Hepatocyte (in vitro differentiated cells): ENCODE data around the gene STK11. TPM values are rescaled to one million over a fixed set of nuclear protein-coding genes. Genes with fewer than 3 reads are reported as not detected.

Experiments used
- DNase-seq: peaks from one replicate; pipeline ENCODE4 v3.0.0-alpha.2; 2016; ENCODE audit warnings: low spot score
- H2AFZ ChIP-seq: fragments of 200-600 bp; sonication (generic); 2 replicates; pipeline ENCODE4 v1.6.0; 2016; ENCODE audit warnings: antibody characterized with exemption, mild to moderate bottlenecking
- H3K27ac ChIP-seq: fragments of 200-600 bp; sonication (generic); 2 replicates; pipeline ENCODE4 v1.5.1; 2016; ENCODE audit warnings: mild to moderate bottlenecking
- H3K27me3 ChIP-seq: fragments of 200-600 bp; sonication (generic); 2 replicates; pipeline ENCODE4 v1.6.1; 2016
- H3K36me3 ChIP-seq: fragments of 200-600 bp; sonication (generic); replicated peaks from 2 replicates; pipeline ENCODE4 v1.5.1; 2016; ENCODE audit warnings: low read depth; ENCODE audit not compliant: insufficient read depth
- H3K4me1 ChIP-seq: fragments of 200-600 bp; sonication (generic); 2 replicates; pipeline ENCODE4 v1.5.1; 2016; ENCODE audit warnings: mild to moderate bottlenecking, moderate library complexity; ENCODE audit not compliant: insufficient read depth
- H3K4me2 ChIP-seq: fragments of 200-600 bp; sonication (generic); 2 replicates; pipeline ENCODE4 v1.6.0; 2016
- H3K4me3 ChIP-seq: fragments of 200-600 bp; sonication (generic); 2 replicates; pipeline ENCODE4 v1.5.1; 2016; ENCODE audit warnings: mild to moderate bottlenecking
- H3K79me2 ChIP-seq: fragments of 200-600 bp; sonication (generic); 2 replicates; pipeline ENCODE4 v1.6.0; 2017; ENCODE audit warnings: mild to moderate bottlenecking
- H3K9me2 ChIP-seq: fragments of 200-600 bp; sonication (generic); replicated peaks from 2 replicates; pipeline ENCODE4 v1.6.0; 2017; ENCODE audit warnings: mild to moderate bottlenecking; ENCODE audit not compliant: insufficient read depth
- H3K9me3 ChIP-seq: fragments of 200-600 bp; sonication (generic); 2 replicates; pipeline ENCODE4 v1.5.1; 2016; ENCODE audit warnings: low read depth, mild to moderate bottlenecking
- H4K20me1 ChIP-seq: fragments of 200-600 bp; sonication (generic); 2 replicates; pipeline ENCODE4 v1.6.0; 2016; ENCODE audit warnings: mild to moderate bottlenecking; ENCODE audit not compliant: insufficient read depth, poor library complexity, severe bottlenecking
- CTCF ChIP-seq: fragments of 200-600 bp; sonication (generic); IDR thresholded peaks from 2 replicates; pipeline ENCODE4 v1.5.1; 2016; ENCODE audit warnings: antibody characterized with exemption, mild to moderate bottlenecking; ENCODE audit not compliant: poor library complexity
- EZH2 ChIP-seq: fragments of 200-600 bp; sonication (generic); IDR thresholded peaks from 2 replicates; pipeline ENCODE4 v1.6.1; 2016; ENCODE audit warnings: antibody characterized with exemption, mild to moderate bottlenecking, borderline replicate concordance
- EZH2phosphoT487 ChIP-seq: fragments of 200-600 bp; sonication (generic); IDR thresholded peaks from one replicate; pipeline ENCODE4 v1.6.1; 2018; ENCODE audit warnings: antibody characterized with exemption, mild to moderate bottlenecking, low read depth, moderate library complexity; ENCODE audit not compliant: unreplicated experiment, severe bottlenecking
- WGBS: methylation state at CpG from one replicate; pipeline ENCODE4 v1.1.6; 2016; ENCODE audit warnings: low lambda C conversion rate; ENCODE audit errors: missing lambda C conversion rate; 5-methylcytosine and 5-hydroxymethylcytosine counted together
- polyA plus RNA-seq: library from polyadenylated mRNA; unstranded; fragments of >200 nt; fragmentation: Nextera tagmentation; extraction: Ambion mirVana; gene quantifications from 2 replicates; pipeline ENCODE4 v1.2.1, GENCODE V29; 2016
- total RNA-seq: library from RNA; depleted of rRNA; stranded (reverse); fragments of >200 nt; gene quantifications from 2 replicates; pipeline ENCODE4 v1.2.3, GENCODE V29; 2014

Gene STK11
- total and polyA plus RNA-seq, 2 experiments from 2014 or later = 48.9 to 76.6 TPM

- H3K9me3 ChIP-seq = no peaks in the 10 kb centered on the region
- WGBS = 76% methylated on average over 6 of the region's 8 CpGs
- H3K4me3 ChIP-seq = no peak overlapping the region
- TF ChIP-seq CTCF (no peak), EZH2 (no peak), EZH2phosphoT487 (no peak)
- H3K27ac ChIP-seq = peak overlapping the region; percentile 98
- H3K4me2 ChIP-seq = peak overlapping the region; percentile 86
- peaks cover 49% of the 10 kb centered on the region for H3K79me2 ChIP-seq
- H3K36me3 ChIP-seq = no peaks in the 10 kb centered on the region
- peaks cover 28% of the 10 kb centered on the region for H4K20me1 ChIP-seq
- H3K4me1 ChIP-seq = peaks cover 77% of the 10 kb centered on the region
- no peaks in the 10 kb centered on the region for H3K9me2 ChIP-seq
- DNase-seq = no peak
- no peaks in the 10 kb centered on the region for H3K27me3 ChIP-seq
- no peak overlapping the region for H2AFZ ChIP-seq
Measured at GRCh38 chr19:1258163-1258492, 52.5 kb downstream of the STK11 start.

DNA sequence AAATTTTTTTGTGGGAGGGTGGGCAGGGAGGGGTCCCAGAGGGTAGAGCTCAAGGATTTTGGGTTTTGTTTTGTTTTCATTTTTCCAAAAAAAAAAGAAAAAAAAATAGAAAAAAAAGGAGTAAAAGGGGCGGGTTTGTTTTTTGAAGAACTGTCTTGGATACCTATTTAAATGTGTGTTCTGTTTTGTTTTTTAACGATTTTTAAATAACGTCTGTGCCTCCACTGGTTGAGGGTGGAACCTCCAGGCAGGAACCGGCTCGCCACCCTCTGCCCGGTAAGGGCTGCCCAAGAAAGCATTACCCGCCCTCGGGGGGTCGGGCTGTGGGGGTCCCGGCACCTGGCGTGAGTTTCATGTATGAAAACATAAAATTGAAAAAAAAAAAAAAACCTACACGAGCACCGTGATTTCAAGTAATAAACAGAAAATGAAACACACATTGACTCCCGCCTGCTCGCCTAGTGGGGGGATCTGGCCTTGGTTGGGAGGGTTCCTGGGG, 53.2 kb downstream of the STK11 start:
- Histone ChIP-seq H3K27me3 (no peaks in the 10 kb centered on the region), H2AFZ (no peak overlapping the region), H3K4me2 (peak overlapping the region; percentile 86), H3K9me2 (no peaks in the 10 kb centered on the region), H4K20me1 (peaks cover 26% of the 10 kb centered on the region), H3K79me2 (peaks cover 47% of the 10 kb centered on the region), H3K4me3 (no peak overlapping the region), H3K9me3 (no peaks in the 10 kb centered on the region), H3K27ac (peak overlapping the region; percentile 98), H3K36me3 (no peaks in the 10 kb centered on the region), H3K4me1 (peaks cover 77% of the 10 kb centered on the region)
- WGBS = 63% methylated on average over 15 of the region's 15 CpGs
- TF ChIP-seq EZH2 = no peak
- no peak for TF ChIP-seq EZH2phosphoT487
- TF ChIP-seq CTCF = no peak
- DNase-seq = no peak

- 16% methylated on average over 14 of the region's 17 CpGs for WGBS
- DNase-seq = peak; percentile 87
- Histone ChIP-seq H2AFZ (no peak overlapping the region), H3K79me2 (peaks cover 44% of the 10 kb centered on the region), H3K4me1 (peaks cover 71% of the 10 kb centered on the region), H3K4me2 (peak overlapping the region; percentile 86), H3K9me2 (no peaks in the 10 kb centered on the region), H3K4me3 (no peak overlapping the region), H3K9me3 (no peaks in the 10 kb centered on the region), H4K20me1 (peaks cover 21% of the 10 kb centered on the region), H3K36me3 (no peaks in the 10 kb centered on the region), H3K27me3 (no peaks in the 10 kb centered on the region), H3K27ac (peak overlapping the region; percentile 98)
- TF ChIP-seq EZH2phosphoT487 (no peak), EZH2 (no peak), CTCF (no peak)
Measured at GRCh38 chr19:1259206-1259875, 53.8 kb downstream of the STK11 start.
